ENCODE data around the gene WWOX.

GRCh38 chr16:78871241-78871640, 771.8 kb downstream of the WWOX start:
- TF ChIP-seq POLR2AphosphoS5 (IDR thresholded peaks at IDR 0.05) (no peak), EP300 (IDR thresholded peaks at IDR 0.05) (no peak)
